Ascending aorta (tissue), 2 donors: Measurements from ENCODE around the gene ZNF606. TPM values are rescaled to one million over a fixed set of nuclear protein-coding genes. Genes with fewer than 3 reads are reported as not detected.

Experiments used
- DNase-seq, 2 donors: peaks; one replicate each; pipeline ENCODE4 v3.0.0-alpha.2; 2019; ENCODE audit warnings: low spot score in 2 of 2
- H3K27ac ChIP-seq, 2 donors: fragments of 200-600 bp; sonication (generic); one replicate each; pipeline ENCODE4 v1.5.1; 2016 to 2017; ENCODE audit warnings: mild to moderate bottlenecking in 1 of 2
- H3K27me3 ChIP-seq: fragments of 200-600 bp; sonication (generic); one replicate; pipeline ENCODE4 v1.5.1; 2017
- H3K36me3 ChIP-seq, 2 donors: fragments of 200-600 bp; sonication (generic); one replicate each; pipeline ENCODE4 v1.5.1; 2016
- H3K4me1 ChIP-seq, 2 donors: fragments of 200-600 bp; sonication (generic); one replicate each; pipeline ENCODE4 v1.5.1; 2016 to 2017; ENCODE audit warnings: mild to moderate bottlenecking in 1 of 2
- H3K4me3 ChIP-seq, 2 donors: fragments of 200-600 bp; sonication (generic); one replicate each; pipeline ENCODE4 v1.5.1; 2016 to 2017; ENCODE audit warnings: mild to moderate bottlenecking in 1 of 2
- H3K9me3 ChIP-seq, 2 donors: fragments of 200-600 bp; sonication (generic); one replicate each; pipeline ENCODE4 v1.5.1; 2016
- CTCF ChIP-seq, 3 experiments: fragments of 200-600 bp in 2 of 3; fragments of 450-650 bp in 1 of 3; sonication (generic) in 2 of 3; IDR thresholded peaks; one replicate each; pipeline ENCODE4 v1.5.1; 2016 to 2019; ENCODE audit warnings: antibody characterized with exemption in 3 of 3, mild to moderate bottlenecking in 1 of 3, moderate library complexity in 1 of 3
- intact Hi-C: fragments of 100-400 bp; cut with DNase I; formaldehyde crosslinking; loops from one replicate; pipeline ENCODE4 v1.15.1; 2023
- total RNA-seq: library from RNA; depleted of rRNA; stranded (reverse); fragments of >200 nt; gene quantifications from one replicate; pipeline ENCODE4 v1.1.0, GENCODE V29; 2016

The ZNF606 gene
- total RNA-seq, 1 donor from 2014 or later = 1.5 TPM

GRCh38 chr19:58037927-58038687 is 35.5 kb upstream of the ZNF606 start:
- H3K4me1 ChIP-seq = no peaks in the 10 kb centered on the region
- no peaks in the 10 kb centered on the region for H3K36me3 ChIP-seq
- H3K27me3 ChIP-seq = peaks cover 5% of the 10 kb centered on the region
- H3K4me3 ChIP-seq = no peak overlapping the region
- DNase-seq = no peak
- H3K9me3 ChIP-seq = peaks cover 22 to 54% of the 10 kb centered on the region in 2 donors
- intact Hi-C loops = no loop called here
- H3K27ac ChIP-seq = no peak overlapping the region
- no peak for TF ChIP-seq CTCF (IDR thresholded peaks at IDR 0.05)

GRCh38 chr19:58035863-58036262 is 33.2 kb upstream of the ZNF606 start:
- H3K4me3 ChIP-seq = no peak overlapping the region
- TF ChIP-seq CTCF (IDR thresholded peaks at IDR 0.05) = no peak
- no peaks in the 10 kb centered on the region for H3K4me1 ChIP-seq
- peaks cover 5% of the 10 kb centered on the region for H3K27me3 ChIP-seq
- H3K9me3 ChIP-seq = peaks cover 13 to 47% of the 10 kb centered on the region in 2 donors
- intact Hi-C loops = no loop called here
- no peak for DNase-seq
- H3K36me3 ChIP-seq = no peaks in the 10 kb centered on the region
- H3K27ac ChIP-seq = no peak overlapping the region

GRCh38 chr19:58034477-58034793 is 31.8 kb upstream of the ZNF606 start:
- TF ChIP-seq CTCF (IDR thresholded peaks at IDR 0.05) = no peak
- H3K27me3 ChIP-seq = peaks cover 5% of the 10 kb centered on the region
- intact Hi-C loops = no loop called here
- peak overlapping the region; percentile 50 to 53 for H3K4me3 ChIP-seq
- peaks cover 0 to 39% of the 10 kb centered on the region in 2 donors for H3K9me3 ChIP-seq
- no peak for DNase-seq
- no peaks in the 10 kb centered on the region for H3K36me3 ChIP-seq
- no peaks in the 10 kb centered on the region for H3K4me1 ChIP-seq
- H3K27ac ChIP-seq = no peak overlapping the region

- peak within 1 kb of the TSS; percentile 50 to 53 for H3K4me3 ChIP-seq
- peak in 1 of 2 donors; percentile 69 for DNase-seq
- TF ChIP-seq CTCF (IDR thresholded peaks at IDR 0.05) = no peak
- no peak within 1 kb of the TSS for H3K27ac ChIP-seq
- intact Hi-C loops = no loop called here
- peaks cover 5% of the 10 kb centered on the region for H3K27me3 ChIP-seq
- H3K4me1 ChIP-seq = no peaks in the 10 kb centered on the region
- no peaks in the 10 kb centered on the region for H3K36me3 ChIP-seq
- peaks cover 0 to 34% of the 10 kb centered on the region in 2 donors for H3K9me3 ChIP-seq
These were observed 31.3 kb upstream of the ZNF606 start, which contains the start of gene ZSCAN1 for GRCh38 chr19:58033741-58034476. Gene ZSCAN1, plus strand, starts transcription at chr19:58034025. Its CDS starts 3,812 bp downstream, at chr19:58037837.

GRCh38 chr19:58024661-58025060 is 22.0 kb upstream of the ZNF606 start:
- H3K27me3 ChIP-seq = no peaks in the 10 kb centered on the region
- no peaks in the 10 kb centered on the region for H3K4me1 ChIP-seq
- H3K4me3 ChIP-seq = no peak overlapping the region
- intact Hi-C loops = no loop called here
- H3K9me3 ChIP-seq = no peaks in the 10 kb centered on the region
- no peak for TF ChIP-seq CTCF (IDR thresholded peaks at IDR 0.05)
- H3K27ac ChIP-seq = no peak overlapping the region
- DNase-seq = no peak
- no peaks in the 10 kb centered on the region for H3K36me3 ChIP-seq
